Esophagus muscularis mucosa (tissue), 4 donors: ENCODE results near the gene WNT9A.

Experiments
- CTCF ChIP-seq, 3 experiments: fragments of 200-600 bp in 2 of 3; fragments of 450-650 bp in 1 of 3; sonication (generic) in 2 of 3; IDR thresholded peaks; one replicate each; pipeline ENCODE4 v1.5.1; 2017 to 2019; ENCODE audit warnings: antibody characterized with exemption in 3 of 3, mild to moderate bottlenecking in 2 of 3, moderate library complexity in 1 of 3
- EP300 ChIP-seq: sonication (generic); formaldehyde crosslinking; IDR thresholded peaks from one replicate; pipeline ENCODE4 v1.6.1; 2017; ENCODE audit warnings: antibody characterized with exemption
- POLR2A ChIP-seq: fragments of 450-650 bp; IDR thresholded peaks from one replicate; pipeline ENCODE4 v1.6.1; 2017; ENCODE audit warnings: antibody characterized with exemption, moderate library complexity, mild to moderate bottlenecking, low read depth
- POLR2AphosphoS5 ChIP-seq, 2 donors: sonication (generic); formaldehyde crosslinking; IDR thresholded peaks; one replicate each; pipeline ENCODE4 v1.6.1; 2017; ENCODE audit warnings: antibody characterized with exemption in 2 of 2

- no peak for TF ChIP-seq CTCF (IDR thresholded peaks at IDR 0.05)
- TF ChIP-seq POLR2A: no peak
- TF ChIP-seq EP300: no peak
- no peak for TF ChIP-seq POLR2AphosphoS5 (IDR thresholded peaks at IDR 0.05)
These were observed 56.3 kb downstream of the WNT9A start for GRCh38 chr1:227891223-227891954.
